K562 (cell line): ENCODE measurements around the gene CRYBA1. TPM values are rescaled to one million over a fixed set of nuclear protein-coding genes. Genes with fewer than 3 reads are reported as not detected.

Source experiments
- ARID3B ChIP-seq: fragments of 250-450 bp; sonication (Bioruptor Pico); IDR thresholded peaks from 2 replicates; pipeline ENCODE4 v1.4.0; 2020; ENCODE audit warnings: borderline replicate concordance
- CEBPG ChIP-seq, 3 experiments: fragments of 200-800 bp in 1 of 3; sonication (Bioruptor generic) in 1 of 3; sonication (generic) in 1 of 3; formaldehyde crosslinking in 1 of 3; IDR thresholded peaks in 2 of 3; conservative IDR thresholded peaks in 1 of 3; 2 replicates each; pipeline versions ENCODE4 v1.6.1 to v1.8.0; 2016 to 2022; ENCODE audit warnings: missing compliant biosample characterization in 2 of 3, missing genetic modification characterization in 2 of 3, mild to moderate bottlenecking in 1 of 3, missing genetic modification reagents in 1 of 3
- DLX4 ChIP-seq: fragments of 250-450 bp; sonication (Bioruptor Pico); IDR thresholded peaks from 2 replicates; pipeline ENCODE4 v1.6.1; 2021; ENCODE audit warnings: mild to moderate bottlenecking
- ELK1 ChIP-seq: sonication (generic); formaldehyde crosslinking; IDR thresholded peaks from 2 replicates; pipeline ENCODE4 v1.8.1; 2022; ENCODE audit warnings: missing genetic modification reagents
- LCOR ChIP-seq: sonication (generic); formaldehyde crosslinking; IDR thresholded peaks from 2 replicates; pipeline ENCODE4 v1.8.0; 2022; ENCODE audit warnings: mild to moderate bottlenecking, missing genetic modification reagents
- MYBL2 ChIP-seq, 2 experiments: fragments of 450-650 bp in 1 of 2; sonication (generic) in 1 of 2; formaldehyde crosslinking in 1 of 2; IDR thresholded peaks; 2 replicates each; pipeline versions ENCODE4 v1.6.1 to v1.8.1; 2017 to 2022; ENCODE audit warnings: borderline replicate concordance in 1 of 2, inconsistent platforms in 1 of 2, low read depth in 1 of 2, mild to moderate bottlenecking in 1 of 2, missing genetic modification reagents in 1 of 2, moderate library complexity in 1 of 2
- RBM22 ChIP-seq: fragments of 200-400 bp; formaldehyde crosslinking; IDR thresholded peaks from 2 replicates; pipeline ENCODE4 v1.6.1; 2018; ENCODE audit warnings: low read length, low read depth; ENCODE audit not compliant: poor library complexity, severe bottlenecking
- SPI1 ChIP-seq: IDR thresholded peaks from 2 replicates; pipeline ENCODE4 v1.6.1; 2011; ENCODE audit warnings: low read depth, low read length, control low read depth, borderline replicate concordance
- TRIM28 ChIP-seq: fragments of 450-650 bp; IDR thresholded peaks from 2 replicates; pipeline ENCODE4 v1.6.1; 2017
- ZNF280A ChIP-seq: fragments of 450-650 bp; IDR thresholded peaks from 2 replicates; pipeline ENCODE4 v1.6.1; 2018; ENCODE audit warnings: mild to moderate bottlenecking, low read depth; ENCODE audit not compliant: partially characterized antibody
- ZNF583 ChIP-seq: fragments of 250-450 bp; sonication (Bioruptor Pico); IDR thresholded peaks from 2 replicates; pipeline ENCODE4 v1.4.0; 2020
- ZNF707 ChIP-seq: fragments of 250-450 bp; sonication (Bioruptor Pico); conservative IDR thresholded peaks from 2 replicates; pipeline ENCODE4 v1.8.0; 2022; ENCODE audit warnings: inconsistent platforms, mild to moderate bottlenecking, moderate library complexity
- ZSCAN29 ChIP-seq: fragments of 450-650 bp; IDR thresholded peaks from 2 replicates; pipeline ENCODE4 v1.6.1; 2017
- polyA plus RNA-seq, 8 experiments: library from polyadenylated mRNA; depleted of rRNA in 4 of 8; stranded (reverse) in 5 of 8; unstranded in 3 of 8; fragments of >200 nt; fragmentation: Nextera tagmentation in 2 of 8; fragmentation: Illumina TruSeq in 1 of 8; extraction: Ambion mirVana in 2 of 8; extraction: Trizol in 1 of 8; gene quantifications; 2 replicates each; pipeline versions ENCODE4 v1.2.1 to v1.2.3, GENCODE V29; 2011 to 2014; ENCODE audit warnings: inconsistent platforms in 1 of 8, missing spikeins in 1 of 8
- total RNA-seq, 7 experiments: library from RNA; depleted of rRNA in 6 of 7; stranded (reverse); fragments of >200 nt in 6 of 7; fragmentation: Illumina TruSeq in 2 of 7; extraction: Trizol in 2 of 7; gene quantifications; 2 replicates each; pipeline versions ENCODE4 v1.2.1 to v1.2.3, GENCODE V29; 2011 to 2021; ENCODE audit warnings: low replicate concordance in 1 of 7
- TF ChIP-seq, protein P1 (sequence below): fragments of 450-650 bp; IDR thresholded peaks from 2 replicates; pipeline ENCODE4 v1.7.0; 2016; ENCODE audit warnings: borderline replicate concordance
- TF ChIP-seq, protein P2 (sequence below): sonication (generic); formaldehyde crosslinking; IDR thresholded peaks from 2 replicates; pipeline ENCODE4 v1.8.0; 2023; ENCODE audit warnings: mild to moderate bottlenecking, missing genetic modification reagents

CRYBA1 gene
- total and polyA plus RNA-seq, 9 of the 15 experiments (the other 6 are each of a cell fraction or from before 2014, with no cell fraction given) = not detected

- TF ChIP-seq MYBL2 (IDR thresholded peaks at IDR 0.05; ENCODE audit: low read depth) (no peak), MYBL2 (CRISPR knock-in tag; IDR thresholded peaks at IDR 0.05; ENCODE audit: borderline replicate concordance) (no peak), ARID3B (no peak), DLX4 (CRISPR knock-in tag) (no peak), RBM22 (peak; percentile 60), ZNF280A (no peak), LCOR (no peak), ELK1 (CRISPR knock-in tag) (no peak), ZNF707 (CRISPR knock-in tag) (no peak), TRIM28 (0 out of 2 replicates have a peak, but pooled peaks have one; percentile 23), ZSCAN29 (no peak), SPI1 (no peak), ZNF583 (no peak), CEBPG (CRISPR knock-in tag; IDR thresholded peaks at IDR 0.05) (no peak), CEBPG (tag; conservative IDR thresholded peaks at IDR 0.05 in 1 of 2, IDR thresholded peaks at IDR 0.05 in 1 of 2) (no peak)
- TF ChIP-seq, protein P1, sequence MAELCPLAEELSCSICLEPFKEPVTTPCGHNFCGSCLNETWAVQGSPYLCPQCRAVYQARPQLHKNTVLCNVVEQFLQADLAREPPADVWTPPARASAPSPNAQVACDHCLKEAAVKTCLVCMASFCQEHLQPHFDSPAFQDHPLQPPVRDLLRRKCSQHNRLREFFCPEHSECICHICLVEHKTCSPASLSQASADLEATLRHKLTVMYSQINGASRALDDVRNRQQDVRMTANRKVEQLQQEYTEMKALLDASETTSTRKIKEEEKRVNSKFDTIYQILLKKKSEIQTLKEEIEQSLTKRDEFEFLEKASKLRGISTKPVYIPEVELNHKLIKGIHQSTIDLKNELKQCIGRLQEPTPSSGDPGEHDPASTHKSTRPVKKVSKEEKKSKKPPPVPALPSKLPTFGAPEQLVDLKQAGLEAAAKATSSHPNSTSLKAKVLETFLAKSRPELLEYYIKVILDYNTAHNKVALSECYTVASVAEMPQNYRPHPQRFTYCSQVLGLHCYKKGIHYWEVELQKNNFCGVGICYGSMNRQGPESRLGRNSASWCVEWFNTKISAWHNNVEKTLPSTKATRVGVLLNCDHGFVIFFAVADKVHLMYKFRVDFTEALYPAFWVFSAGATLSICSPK = no peak; the same call in 1 of the 2 replicates
- TF ChIP-seq, protein P2, sequence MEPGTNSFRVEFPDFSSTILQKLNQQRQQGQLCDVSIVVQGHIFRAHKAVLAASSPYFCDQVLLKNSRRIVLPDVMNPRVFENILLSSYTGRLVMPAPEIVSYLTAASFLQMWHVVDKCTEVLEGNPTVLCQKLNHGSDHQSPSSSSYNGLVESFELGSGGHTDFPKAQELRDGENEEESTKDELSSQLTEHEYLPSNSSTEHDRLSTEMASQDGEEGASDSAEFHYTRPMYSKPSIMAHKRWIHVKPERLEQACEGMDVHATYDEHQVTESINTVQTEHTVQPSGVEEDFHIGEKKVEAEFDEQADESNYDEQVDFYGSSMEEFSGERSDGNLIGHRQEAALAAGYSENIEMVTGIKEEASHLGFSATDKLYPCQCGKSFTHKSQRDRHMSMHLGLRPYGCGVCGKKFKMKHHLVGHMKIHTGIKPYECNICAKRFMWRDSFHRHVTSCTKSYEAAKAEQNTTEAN (CRISPR knock-in tag) = no peak
Observed at GRCh38 chr17:29293890-29294579, 47.4 kb downstream of the CRYBA1 start, which contains the start of gene NUFIP2 (continued).
